ENCODE results near the gene KRTAP5-1.

DNA sequence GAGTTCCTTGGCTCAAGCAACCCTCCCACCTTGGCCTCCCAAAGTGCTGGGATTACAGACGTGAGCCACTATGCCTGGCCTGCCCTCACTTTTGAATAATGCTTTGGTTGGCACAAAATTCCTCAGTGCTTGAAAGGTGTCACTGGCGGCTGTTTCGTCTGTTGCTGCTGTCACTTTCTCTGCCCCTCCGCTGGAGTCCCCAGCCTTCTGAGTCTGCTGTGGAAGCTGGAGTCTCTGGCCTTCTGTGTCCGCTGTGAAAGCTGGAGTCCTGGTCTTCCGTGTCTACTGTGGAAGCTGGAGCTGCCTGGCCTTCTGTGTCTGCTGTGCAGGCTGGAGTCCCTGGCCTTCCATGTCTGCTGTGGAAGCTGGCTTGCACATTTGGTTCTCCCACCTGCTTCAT is 4.9 kb upstream of the KRTAP5-1 start:
- TF ChIP-seq CTCF (IDR thresholded peaks at IDR 0.05; ENCODE audit: low read length) (no peak), EZH2 (optimal IDR thresholded peaks at IDR 0.05; ENCODE audit: low read depth, low read length) (no peak)

All from MM.1S (cell line).